Stimulated activated CD8-positive, alpha-beta memory T cell treated with anti-CD3 and anti-CD28 coated beads, Interleukin-4, amount 100 ng/mL, for 1 hour (primary cell): ENCODE measurements around the gene FABP1.

ENCODE experiments used
- DNase-seq, 2 donors: peaks; one replicate each; pipeline ENCODE4 v3.0.0-alpha.2; 2020; ENCODE audit warnings: low read depth in 2 of 2, low spot score in 1 of 2

FABP1 gene

DNA sequence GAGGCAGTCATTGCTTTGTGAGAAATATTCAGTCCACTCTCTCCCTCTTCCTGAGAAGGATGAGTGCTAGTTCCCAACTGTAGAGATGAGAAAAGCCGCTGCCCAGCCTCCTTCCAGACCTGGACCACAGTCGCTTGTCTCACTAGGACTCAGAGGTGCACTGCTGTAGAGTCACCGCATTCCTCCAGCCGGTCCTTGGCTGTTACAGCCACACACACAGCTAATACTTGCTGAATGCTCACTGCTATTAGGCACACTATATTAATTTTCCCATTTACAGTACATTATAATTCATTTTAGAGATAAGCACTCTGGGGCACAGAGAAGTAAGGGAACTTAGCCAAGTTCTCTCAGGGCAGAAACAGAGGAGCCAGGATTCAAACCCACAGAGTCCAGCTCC is 10.0 kb upstream of the FABP1 start:
- no peak for DNase-seq

DNA sequence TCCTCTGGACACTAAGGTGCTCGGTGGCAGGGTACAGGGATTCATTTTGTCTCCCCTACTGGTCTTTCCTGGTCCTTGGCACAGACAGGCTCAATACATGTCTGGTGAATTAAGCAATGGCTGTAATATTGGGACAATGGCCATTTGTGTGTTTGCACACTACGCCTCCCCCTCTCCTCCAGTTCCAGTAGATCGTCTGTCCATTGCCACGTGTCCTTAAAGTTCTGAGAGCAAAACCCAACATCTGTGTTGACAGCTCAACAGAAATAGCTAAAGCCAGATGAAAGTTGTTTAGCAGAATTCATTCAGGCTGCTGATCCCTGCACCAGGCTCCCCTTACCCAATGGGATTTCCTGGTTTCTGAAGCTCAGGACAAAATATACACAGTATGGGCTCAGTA is 9.0 kb upstream of the FABP1 start:
- DNase-seq: no peak

DNA sequence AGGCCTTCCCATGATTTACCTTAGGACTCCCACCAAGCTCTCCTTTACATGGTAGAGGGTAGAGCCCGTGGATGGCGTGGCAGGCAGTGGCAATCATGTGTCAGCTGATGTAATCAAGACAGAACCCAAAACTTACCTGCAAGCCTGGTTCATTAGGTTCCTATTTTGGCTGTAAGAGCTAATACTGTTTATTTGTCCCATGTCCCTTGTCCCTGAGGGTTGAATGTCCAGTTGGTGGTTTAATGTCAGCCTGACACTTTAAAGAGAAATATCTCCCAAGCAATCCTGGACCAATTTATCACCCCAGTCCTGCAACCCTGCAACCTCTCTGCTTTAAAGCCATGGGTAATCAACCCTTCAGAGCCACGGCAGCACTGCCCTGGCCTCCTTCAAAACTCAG is 6.0 kb upstream of the FABP1 start:
- no peak for DNase-seq

DNA sequence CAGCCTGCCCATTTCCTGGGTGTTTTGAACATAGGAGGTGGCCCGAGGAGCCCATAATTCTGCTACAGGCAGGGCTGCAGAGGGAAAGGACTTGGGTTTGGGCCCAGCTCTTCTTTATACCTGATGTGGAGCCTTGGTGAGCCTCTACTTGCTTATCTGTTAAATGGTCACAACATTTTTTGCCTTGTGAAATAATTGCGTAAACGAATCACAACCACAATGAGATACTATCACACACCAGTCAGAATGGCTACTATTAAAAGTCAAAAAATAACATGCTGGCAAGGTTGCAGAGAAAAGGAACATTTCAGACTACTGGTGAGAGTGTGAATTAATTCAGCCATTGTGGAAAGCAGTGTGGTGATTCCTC is 4.1 kb upstream of the FABP1 start:
- no peak for DNase-seq

DNA sequence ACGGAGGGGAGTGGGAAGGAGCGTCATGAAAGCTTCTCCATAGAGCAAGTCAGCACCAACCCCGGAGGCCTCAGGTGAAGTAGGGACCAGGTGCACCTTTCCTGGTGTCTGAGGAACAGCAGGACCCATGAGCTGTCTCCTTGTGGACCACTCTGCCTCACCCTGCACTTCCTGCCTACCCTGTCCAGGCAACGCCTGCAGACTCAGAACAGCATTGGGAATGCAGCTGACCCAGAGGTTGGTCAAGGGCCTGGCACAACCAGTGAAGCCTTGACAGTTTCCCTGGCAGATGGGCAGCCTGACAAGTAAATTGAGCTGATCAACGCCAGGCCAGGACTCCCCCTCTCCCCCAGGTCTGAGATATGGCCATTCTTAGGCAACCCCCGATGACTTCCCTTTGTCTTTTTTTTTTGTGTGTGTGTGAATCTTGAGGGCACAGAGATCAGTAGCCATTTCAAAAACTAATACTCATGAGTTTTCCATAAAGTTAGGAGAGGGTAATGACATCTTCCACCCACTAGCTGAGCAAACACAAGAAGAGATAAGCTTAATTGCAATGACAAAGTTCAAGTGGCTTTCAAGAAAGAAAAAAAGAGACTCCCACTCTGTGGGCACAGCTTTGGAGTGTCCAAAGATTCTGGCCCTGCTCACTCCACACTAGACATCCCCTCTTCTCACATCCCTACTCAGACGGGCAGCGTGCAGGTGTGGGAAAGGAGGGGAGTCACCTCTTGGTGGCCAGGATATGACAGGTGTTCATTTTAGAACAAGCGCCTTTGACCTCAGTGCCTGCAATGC is 3.5 kb upstream of the FABP1 start:
- no peak for DNase-seq

DNA sequence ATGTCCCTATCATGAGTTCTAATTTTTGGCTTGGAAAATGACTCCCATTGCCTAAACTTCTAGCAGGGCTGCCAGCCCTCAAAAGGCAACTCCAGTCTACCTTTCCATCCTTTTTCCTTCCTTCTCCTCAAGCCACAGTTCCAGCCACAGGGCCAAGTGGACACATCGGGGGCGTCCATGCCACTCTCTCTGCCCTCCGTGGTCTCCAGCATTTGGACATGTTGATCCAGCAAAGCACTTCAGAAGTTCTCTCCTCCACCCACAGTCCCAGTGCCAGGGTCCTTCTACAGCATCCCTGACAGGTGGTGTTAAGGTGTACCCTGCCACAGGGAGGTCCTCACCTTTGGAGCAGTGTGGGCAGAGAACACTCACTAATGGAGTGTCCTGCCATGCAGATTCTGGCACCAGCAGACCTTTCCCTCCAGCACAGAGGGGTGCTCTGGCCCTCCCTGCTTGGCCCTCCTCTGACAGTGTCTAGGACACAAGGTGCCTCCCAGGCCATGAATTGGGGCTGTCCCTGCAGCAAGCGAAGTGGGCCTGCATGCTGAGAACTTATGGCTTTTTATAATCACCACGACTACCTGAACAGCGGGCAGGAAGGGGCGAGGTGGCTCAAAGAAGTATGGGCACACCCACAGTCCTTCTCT is 1.6 kb upstream of the FABP1 start:
- no peak for DNase-seq

DNA sequence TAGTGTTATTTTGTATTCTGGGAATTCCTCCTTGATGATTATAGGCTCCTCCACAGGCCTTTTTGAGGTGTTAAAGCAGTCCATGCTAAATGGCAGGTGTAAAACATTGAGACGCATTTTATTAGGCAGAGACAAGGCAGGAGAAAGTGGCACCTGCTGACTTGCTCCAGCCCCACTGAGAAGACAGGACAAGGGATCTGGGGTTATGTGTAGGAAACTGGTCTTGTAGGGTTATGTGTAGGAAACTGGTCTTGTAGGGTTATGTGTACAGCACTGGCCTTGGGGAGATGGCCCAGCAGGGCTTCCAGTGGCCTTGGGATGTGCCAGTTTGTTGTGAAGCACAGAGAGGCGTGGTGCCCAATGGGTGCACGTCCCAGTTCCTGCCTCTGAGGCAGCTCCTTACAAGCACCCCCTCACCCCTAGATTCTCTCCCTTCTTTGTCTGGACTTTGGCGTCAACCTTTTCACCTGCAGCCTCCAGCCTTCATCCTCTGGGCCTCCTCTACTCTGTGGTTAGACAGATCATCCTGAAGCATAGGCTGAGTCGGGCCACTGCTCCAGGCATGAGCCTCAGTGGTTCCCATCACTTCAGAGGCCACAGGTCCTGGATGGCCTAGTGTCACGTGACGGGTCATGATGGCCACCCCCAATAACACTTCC is 921 bp upstream of the FABP1 start:
- no peak for DNase-seq

DNA sequence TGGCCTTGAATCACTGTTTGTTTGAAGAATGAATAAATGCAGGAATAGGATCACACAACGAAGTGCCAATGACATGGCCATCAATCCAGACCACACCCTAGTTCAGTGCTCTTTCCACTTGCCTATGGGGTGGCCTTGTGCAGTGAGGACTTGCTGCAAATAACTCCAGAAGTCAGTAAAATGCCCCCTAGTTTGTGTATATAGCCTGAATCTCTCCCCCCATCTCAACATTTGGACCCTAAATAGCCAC is 299 bp downstream of the FABP1 start:
- no peak for DNase-seq

DNA sequence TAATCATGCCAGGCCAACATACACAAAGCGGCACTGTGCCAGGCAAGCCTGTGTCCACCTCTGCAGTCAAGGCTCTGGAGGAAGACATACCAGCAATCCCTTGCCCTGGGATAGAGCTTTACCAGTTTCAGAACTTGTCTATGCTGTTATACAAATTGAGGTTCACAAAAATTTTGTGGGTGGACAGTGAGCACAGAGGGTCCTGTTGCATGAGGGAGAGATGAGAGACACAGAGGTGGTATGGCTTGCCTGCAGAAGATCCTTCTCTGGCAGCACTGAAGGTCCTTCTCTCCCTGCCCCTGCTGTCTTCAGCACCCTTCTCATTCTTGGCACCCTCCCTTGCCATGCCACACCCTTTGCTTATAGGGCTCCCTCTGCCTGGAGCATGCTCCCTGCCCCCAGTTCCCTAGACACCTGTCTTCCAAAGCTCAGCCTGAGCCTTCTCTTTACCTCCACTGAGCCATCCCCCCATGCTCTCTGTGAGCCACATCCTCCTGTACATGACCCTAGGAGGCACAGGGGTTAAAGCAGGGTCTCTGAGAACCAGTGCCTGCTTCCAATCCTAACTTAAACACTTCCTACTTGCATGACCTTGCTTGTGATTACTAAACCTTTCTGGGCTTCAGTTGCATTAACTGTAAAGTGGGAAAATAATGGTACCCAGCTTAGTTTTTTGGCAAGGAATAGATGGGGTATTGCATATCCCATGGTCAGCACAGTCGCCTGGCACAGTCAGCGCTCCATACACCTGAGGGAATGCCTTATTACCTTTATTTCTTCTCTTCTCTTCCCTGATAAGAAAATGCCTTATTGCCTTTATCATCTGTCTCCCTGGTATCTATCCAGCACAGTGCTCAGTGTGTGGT is 857 bp downstream of the FABP1 start:
- no peak for DNase-seq

DNA sequence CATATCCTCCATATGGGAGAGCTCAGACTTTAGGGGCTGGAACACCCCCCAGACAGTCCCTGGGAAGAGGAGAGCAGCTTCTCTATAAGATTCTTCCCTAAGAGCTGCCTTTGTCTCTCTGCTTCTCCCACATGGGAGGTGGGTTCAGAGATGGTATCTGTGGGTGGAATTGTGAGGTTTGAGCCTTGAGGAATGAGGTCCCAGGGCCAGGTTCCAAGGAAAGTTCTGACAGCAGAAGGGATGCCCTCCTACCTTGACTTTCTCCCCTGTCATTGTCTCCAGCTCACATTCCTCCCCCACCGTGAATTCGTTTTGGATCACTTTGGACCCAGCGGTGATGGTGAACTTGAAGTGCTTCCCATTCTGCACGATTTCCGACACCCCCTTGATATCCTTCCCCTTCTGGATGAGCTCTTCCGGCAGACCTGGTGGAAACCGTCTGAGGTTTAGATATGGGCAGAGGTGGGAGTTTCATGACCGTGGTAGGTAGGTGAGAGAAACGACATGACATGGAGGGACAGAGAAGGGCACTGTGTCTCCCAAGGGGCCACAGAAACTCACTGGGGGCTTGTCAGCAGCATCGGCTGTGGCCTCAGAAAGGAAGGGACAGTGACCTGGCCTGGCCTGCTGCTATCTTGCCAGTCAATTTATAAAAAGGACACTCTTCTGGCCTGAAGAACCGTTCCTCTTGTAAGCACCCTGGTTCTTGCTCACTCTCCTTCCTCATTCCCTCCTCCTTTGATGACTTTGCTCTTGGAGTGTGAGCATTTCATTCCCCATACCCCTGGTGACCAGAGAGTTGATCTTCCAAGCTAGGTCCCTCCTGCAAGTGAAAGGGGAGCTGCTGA is 1.7 kb downstream of the FABP1 start:
- no peak for DNase-seq

DNA sequence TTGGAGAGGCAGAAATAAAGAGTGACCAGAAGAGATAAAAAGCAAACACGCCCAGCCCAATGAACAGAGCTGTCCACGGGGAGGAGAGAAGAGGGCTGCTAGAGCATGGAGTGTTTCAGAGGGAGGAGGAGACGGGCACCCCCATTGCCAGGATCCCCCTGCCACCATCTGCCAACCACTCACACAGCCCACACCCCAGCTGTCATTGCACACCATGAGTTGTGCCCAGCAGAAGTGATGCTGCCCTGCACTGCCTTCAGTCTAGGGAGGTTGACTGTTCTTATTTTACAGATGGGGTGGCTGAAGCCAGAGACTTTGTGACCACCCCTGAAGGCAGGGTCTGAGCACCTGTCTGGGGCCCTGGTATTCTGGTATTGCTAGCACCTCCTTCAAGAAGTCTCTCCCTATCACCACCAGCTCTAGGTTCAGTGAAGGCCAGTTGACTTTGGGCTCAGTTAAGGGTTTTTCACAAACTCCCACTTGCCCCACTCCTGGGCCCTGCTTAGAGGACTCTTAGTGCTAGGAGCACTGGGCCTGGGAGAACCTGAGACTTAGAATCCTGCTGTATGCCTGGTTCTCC is 2.4 kb downstream of the FABP1 start:
- DNase-seq: no peak

DNA sequence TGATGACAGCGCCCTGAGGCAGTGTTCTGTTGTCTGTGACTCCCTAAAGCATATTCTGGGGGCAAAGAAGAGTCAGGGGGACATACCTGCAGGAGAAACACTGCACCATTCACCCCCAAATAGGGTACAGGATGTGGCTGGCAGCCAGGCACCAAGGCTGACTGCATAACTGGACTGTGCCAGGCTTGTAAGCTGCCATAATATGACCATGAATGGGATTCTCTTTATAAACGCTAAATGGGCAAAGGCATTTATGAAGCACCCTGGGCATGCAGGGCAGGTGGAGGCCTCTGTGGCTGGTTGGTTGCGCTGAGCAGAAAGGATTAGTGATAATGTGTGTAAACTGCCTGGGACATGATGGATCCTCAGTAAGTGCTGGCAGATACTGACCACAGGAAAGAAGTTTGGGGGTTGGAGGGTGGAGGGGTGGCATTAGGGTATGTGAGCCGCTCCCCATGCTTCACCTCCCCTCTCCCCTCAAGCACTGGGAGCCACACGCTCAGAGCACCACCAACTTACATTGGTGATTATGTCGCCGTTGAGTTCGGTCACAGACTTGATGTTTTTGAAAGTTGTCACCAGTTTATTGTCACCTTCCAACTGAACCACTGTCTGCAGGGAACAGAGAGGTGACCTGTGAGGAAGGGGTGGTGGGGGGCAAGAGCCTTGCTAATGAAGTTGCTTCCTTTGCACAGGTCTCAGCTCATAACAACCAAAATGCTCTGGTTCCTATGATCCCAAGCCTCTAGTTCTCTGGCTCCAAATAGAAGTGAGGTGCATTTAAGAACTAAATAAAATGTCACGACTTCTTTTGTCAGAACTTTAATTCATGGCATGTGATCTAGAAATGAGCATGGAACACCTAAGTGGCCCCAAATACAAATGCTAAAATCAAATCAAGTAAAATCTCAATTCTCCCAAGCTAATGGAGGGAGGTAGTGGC is 3.6 kb downstream of the FABP1 start:
- no peak for DNase-seq

DNA sequence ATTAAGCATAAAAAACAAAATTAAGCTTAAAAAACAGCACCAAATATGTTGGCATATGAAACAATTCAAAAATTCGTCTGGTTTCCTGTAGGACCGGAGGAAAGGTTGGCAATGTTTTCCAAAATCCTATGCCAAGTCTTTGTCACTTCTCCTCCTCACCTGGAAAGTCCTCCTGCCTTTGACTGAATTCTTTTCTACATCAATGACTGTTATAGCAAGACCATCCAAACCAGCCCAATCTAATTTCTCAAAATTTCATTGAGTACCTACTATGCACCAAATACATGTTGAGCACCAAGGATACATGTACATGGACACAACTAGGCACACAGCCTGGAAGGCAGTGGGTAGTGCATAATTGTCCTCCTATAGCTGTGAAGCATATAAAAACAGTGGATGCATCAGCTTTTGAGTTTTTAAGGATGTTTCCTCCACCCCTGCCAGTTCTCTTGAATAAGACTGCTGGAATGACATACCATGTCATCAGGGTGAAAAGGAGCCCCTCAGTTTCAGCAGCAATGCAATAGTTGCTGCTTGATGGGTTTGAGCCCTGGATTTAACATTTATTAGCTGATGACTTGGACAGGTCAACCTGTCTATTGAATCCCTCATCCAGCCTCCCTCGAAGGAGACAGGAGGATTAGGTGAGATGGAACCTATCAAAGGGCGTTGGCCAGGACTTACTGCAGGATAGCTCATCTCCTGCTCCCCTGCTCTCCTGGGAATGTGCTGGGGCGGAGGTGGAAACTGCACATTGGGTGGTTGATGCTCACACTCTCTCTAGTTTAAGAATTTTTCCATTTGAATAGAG is 4.5 kb downstream of the FABP1 start:
- DNase-seq: no peak

DNA sequence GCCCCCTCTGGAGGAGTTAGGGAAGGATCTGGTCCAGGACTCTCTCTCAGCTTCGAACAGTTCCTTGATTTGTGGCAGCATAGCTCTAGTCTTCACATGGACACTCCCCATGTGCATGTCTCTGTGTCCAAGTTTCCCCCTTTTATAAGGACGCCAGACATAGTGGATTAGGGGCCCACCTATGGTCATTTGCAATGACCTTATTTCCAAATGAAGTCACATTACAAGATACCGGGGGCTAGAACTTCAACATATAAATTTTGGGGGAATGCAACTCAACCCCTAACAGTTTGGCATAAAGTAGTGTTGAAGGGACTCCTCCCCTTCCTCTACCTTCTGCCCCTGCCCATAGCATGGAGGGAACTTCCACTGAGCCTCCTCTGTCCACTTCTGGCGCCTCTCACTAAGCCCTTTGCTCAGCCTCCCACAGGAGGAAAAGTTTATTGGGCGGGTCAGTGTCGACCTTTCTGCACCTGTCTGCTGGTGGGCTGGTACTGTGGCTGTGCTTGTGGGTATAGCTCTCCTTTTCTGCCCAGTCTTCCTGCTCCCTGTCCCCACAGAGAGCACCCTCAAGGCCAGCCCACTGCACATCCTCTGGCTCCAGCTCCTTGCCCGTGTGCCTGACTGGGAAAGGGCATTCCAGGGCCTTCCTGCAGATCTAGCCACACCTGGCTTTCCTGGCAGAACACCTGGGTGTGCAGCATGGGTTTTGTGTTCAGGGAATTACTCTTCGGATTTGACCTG is 5.5 kb downstream of the FABP1 start:
- DNase-seq: no peak

DNA sequence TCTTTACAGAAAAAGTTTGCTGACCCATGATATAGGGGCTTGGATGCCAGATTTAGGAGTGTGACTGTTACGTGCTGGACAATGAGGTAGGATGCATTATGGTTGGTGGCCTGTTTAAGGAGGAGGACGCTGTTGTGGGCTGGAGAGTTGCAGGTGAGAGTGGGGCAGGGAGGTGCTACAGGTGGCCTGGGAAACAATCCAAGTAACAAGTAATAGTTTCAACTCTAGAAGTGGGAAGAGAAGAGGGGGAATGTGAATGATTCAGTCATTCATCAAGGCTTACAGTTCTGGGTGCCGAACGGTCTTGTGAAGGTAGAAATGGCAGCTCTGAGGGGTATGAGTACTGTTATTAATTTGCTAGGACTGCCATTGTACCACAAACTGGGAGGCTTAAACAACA is 6.2 kb downstream of the FABP1 start:
- no peak for DNase-seq

DNA sequence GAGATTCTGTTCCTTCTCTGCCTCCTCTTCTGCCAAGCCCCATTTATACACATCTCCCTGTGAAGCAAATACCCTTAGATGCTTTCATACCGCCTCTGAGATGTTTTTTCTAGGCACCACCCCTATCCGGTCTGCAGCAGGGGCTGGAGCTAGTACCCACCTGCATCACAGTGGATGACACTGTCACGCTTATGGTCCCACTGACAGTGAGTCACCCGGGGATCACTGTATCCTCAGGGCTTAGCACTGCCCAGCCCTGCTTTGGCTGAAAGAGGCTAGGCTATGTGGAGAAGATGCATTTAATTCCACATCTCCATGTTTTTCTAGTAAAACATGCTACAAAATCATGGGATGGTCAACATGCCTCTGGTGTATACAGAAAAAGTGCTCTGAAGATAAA is 9.9 kb downstream of the FABP1 start:
- DNase-seq: no peak

DNA sequence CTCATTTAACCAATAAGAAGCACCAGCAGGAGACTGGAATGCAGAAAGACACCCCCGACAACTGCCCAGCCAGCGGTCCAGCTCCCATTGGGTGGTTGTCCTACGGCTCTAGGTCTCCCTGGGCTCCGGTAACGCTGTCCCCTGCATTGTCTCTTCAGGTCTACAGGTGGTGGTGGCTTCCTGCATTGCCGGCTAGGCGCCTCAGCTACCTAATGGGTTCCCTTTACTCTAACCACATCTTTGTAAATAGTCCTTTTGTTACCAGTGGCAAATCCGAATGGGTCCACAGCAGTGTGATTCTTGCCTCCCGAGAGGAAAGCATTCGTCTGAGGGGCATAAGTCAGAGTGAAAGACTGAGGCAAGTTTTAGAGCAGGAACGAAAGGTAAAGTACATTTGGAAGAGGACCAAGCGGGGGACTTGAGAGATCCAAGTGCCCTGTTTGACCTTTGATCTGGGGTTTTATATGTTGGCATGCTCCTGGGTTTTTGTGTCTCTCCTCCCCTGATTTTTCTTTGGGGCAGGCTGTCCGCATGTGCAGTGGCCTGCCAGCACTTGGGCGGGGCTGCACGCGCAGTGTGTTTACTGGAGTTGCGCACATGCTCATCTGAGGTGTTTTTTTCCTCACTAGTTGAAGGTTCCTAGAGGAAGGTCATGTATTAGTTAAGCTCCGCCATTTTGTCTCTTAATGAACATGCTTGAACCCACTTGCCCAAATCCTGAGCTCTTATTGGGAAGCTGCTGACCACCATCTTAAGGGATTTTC is 11.0 kb downstream of the FABP1 start:
- no peak for DNase-seq
